HK-2 (cell line): ENCODE measurements around the gene CRYBG3.

Experiments used
- DNase-seq: peaks from one replicate; pipeline ENCODE4 v3.0.0-alpha.2; 2018; ENCODE audit not compliant: unreplicated experiment

Gene CRYBG3

DNA sequence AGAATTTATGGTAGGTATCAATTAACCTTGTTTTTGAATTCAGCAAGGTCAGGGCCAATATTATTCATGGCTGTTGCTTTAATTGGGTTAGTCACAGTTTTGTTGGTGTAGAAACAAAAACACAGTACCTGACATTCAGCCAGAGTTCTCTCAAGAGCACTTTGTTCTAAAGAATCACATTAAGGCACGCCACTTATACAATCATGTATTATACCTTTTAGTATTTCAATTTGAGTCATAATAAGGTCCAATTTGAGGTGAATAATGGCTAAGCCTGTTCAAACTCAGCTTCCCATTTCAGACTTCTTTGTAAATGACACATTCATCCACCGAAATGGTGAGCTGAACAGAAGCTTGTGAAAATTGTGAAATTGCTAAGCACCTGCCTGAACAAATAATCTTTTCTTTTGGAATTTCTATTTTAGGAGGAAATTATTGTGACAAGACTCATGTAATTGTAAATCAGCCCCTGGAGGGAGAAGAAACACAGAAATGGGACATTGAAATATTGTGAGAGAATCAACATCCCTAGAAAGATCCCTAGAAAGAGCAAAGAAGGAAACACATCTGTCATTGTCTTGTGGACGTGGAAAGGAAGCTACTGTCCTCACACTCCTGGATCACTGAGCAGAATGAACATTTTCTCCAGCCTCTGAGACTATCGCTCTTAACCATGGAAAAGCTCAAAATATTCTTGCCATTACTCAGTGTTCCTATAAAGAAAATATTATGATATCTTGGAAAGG, 121.2 kb downstream of the CRYBG3 start:
- DNase-seq: no peak

DNA sequence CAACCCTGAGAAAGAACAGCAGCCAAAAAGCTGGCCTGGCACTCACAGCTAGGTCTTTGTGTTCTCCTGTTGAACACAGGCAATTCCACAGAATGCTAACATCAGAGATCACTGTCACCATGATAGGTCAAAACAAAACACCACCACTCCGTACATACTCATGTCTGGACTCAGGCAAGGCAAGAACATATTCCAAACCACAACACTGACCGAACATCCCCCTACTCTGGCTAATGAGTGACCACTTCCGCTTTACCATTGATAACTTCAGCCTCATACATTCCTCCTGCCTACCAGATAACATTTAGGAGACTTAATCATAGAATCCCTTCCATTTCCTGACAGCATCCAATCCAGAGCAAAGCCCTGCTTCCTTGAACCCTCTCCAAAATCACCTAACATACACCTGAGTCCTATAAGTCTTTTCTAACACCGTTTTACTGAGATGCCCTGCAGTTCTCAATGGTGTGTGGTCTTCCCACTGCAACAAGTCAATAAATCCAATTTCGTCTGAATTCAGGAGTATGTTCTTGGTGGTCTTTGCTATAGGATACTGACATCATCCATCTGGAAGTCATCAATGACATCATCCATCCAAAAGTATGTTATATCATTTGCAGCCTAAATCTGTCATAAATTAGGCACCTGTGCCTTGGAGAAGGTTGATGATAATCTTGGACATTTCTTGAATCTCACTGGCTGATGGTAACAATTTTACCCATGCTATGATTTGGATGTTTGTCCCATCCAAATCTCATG, 126.7 kb downstream of the CRYBG3 start:
- DNase-seq: no peak

DNA sequence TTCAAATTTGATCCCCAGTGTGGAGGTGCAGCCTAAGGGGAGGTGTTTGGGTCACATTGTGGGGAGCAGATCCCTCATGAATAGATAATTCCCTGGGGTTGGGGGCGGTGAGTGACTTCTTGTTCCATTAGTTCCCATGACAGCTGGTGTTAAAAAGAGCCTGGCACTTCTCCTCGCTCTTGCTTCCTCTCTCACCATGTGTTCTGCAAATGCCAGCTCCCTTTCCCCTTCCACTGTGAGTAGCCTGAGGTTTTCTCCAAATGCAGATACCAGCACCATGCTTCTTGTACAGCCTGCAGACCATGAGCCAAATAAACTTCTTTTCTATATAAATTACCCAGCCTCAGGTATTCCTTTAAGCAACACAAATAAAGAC, 127.3 kb downstream of the CRYBG3 start:
- DNase-seq: no peak

DNA sequence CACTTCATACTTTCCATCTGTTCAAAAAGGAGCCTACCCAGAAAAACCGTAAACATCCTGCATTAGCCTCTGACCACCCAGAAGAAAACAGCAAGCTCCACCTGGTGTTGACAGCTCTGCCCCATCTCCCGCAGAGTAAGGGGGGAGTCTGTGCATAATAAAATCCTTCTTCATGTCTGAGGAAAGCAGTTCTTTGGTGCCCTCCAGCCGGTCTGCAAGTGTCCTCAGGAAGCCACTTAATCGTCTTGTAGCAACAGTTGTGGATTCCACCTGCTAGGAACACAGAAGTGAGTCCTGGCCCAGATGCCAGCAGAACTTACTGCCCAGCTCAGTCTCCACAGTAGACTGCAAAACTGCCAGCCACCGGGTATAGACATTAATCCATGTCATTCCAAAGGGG, 127.9 kb downstream of the CRYBG3 start:
- DNase-seq: no peak

DNA sequence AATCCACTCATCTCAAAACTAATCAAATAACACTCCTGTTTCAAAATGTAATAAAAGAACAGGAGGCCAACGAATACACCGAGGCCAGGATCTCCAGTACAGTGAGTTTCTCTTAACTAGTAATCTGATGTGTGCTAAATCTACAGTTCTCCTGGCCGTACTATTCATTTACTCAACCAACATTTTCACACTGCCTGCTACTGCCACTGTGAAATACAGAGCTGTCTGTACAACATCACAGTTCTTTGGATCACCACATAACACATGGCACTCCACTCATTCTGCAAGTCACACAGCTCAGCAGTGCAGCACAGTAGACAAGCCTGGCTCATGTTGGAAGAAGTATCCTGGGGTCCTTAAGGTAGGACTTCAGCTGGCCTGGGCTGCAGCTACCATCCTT, 128.5 kb downstream of the CRYBG3 start:
- DNase-seq: no peak

DNA sequence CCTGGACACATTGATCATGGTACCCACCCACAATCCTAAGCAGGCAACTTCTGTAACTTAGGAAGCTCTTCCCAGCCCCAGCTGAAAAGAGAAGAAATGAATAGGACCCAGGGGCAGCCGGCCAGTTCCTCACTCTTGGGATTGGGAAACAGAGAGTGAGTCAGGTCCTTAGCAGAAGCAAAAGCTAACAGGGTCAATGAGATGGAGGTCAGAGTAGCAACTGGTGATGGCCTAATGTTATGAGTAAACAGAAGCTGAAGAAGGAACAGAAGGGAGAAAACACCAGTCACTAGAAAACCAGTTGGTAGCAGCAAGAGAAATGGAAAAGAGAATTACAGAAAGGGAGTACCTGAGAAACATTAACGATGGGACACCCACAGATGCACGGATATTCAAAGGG, 130.5 kb downstream of the CRYBG3 start:
- DNase-seq: no peak

DNA sequence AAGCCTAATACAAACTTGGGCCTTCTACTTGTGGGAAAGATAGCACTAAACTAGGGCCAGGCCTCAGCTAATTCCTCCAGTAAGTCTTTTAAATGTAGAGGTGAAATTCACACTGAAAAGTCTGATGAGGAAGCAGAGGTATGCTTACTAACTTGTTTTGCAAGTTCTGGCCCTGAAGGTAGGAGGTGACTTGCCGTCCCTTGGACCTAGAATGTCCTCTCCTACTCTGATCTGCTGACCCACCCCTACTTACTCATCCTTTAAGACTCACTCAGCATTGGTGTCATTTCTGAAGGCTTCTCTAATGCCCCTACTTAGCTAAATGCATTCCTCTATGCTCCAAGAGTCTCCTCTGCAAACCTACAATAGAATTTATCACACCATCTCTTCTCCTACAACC, 131.1 kb downstream of the CRYBG3 start:
- DNase-seq: no peak

DNA sequence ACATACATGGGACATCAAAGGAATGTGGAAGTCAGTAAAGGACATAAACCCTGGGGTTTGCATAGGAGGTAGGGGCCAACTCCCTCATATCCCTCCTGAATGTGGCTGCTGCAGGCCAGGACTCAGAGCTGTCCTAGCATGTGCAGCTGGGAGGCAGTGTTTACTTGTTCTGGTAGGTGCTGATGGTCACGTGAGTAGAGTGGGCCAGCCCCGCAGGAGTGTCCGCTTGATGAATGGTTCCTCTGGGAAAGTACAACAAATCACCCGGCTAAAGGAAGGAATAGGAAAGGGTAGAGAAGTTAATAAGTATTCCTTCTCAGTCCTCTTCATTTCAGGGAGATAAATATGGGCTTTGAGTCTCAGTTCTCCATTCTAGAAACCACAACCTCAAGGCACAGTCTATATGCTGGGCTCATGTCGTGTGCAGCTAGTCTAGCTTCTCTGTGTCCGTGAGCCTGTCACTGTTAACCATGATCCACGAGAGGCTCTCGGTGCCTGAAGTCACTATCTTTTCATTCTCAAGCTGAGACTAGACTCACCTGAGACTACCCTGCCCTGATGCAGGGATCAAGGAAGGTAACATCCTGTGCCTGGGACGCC, 132.5 kb downstream of the CRYBG3 start:
- DNase-seq: no peak

DNA sequence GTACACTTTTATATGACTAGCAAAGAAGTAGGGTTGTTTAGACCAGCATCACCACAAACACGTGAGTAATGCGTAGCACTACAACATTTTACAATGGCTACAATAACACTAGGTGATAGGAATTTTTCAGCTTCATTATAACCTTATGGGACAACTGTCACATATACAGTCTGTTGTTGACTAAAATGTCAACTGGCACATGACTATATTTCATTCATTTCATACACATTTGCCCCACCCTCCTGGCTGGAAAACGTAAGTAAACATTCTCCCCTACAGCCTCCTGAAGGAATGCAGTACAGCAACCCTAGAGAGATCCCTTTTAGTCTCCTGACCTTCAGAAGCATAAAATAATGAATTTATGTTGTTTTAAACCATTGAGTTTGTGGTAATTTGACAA, 134.2 kb downstream of the CRYBG3 start:
- DNase-seq: no peak

DNA sequence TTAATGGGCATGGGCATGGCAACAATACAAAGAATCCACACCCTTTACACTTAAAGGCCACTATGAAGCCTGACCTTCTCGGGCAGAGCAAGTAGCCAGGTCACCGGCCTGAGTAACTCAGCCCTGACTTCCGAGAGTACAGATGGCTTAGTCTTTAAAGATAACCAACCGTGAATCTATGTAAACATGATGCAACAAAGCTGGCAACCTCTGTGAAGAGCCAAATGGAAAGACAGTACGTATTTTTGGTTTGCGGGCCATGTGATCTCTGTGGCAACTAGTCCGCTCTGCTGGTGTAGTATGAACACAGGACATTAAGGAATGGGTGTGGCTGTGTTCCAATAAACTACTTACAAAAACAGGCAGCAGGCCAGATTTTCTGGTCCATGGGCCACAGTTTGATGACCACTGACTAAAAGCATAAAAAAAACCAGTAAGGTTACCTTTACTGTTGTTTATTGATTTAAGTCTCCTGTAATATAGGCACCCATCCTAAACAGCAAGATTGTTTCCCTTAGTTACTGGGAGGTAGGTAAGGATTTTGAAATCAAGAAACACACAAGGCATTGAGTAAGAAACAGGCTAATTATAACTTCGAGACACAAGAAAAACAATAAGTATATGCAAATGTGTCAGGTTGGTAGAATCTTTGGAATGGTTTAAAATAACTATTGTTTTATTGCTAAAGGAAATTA, 136.0 kb downstream of the CRYBG3 start:
- DNase-seq: no peak

DNA sequence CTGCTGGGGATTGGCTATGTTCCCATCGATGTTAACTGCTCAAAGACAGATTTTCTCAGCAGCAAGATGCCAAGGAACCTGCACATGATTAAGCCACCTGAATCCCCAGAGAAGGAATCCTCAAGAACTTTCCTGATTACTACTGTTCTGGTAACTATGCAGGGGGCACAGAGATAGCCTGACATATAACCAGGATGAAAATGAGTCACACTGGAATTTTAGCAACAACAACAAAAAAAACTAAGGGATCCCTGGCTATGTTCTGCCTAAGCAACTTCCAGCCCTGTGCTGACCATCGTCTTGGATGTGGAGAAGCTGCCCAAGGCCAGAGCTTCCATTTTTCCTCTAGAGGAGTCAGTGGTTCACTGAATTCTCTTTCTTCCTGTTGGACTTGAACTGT, 136.6 kb downstream of the CRYBG3 start:
- DNase-seq: no peak

DNA sequence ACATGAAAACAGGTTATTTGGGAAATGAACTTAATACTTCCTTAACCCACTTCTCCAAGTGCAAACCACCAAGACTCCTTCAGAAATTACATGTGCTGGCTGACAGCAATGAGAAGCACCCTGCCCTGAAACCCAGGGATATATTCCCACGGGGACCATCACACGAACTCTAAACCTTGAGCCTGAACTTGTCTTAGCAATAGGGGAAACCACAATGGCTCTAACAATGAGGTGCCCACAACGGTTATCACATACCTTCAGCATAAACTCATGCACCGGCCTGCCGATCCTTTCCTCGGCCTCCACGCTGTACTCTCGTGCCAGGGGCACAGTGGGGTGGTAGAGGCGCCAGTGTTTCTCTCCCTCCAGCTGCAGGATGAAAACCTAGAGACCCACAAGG, 137.0 kb downstream of the CRYBG3 start:
- no peak for DNase-seq

DNA sequence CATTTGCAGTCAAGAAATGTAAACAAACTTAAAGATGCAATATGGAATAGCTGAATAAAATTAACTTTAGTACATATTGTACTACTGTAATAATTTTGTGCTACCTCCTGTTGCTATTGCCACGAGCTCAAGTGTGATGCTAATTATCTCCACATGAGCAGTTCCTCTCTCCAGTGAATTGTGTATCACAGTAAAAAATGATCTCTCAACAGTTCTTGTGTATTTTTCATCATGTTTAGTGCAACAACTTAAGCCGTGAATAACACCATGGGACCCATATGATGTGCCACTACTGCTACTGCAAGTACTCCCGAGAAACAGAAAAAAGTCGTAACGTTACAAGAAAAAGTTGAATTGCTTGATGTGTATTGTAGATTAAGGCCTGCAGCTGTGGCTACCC, 138.1 kb downstream of the CRYBG3 start:
- DNase-seq: no peak

DNA sequence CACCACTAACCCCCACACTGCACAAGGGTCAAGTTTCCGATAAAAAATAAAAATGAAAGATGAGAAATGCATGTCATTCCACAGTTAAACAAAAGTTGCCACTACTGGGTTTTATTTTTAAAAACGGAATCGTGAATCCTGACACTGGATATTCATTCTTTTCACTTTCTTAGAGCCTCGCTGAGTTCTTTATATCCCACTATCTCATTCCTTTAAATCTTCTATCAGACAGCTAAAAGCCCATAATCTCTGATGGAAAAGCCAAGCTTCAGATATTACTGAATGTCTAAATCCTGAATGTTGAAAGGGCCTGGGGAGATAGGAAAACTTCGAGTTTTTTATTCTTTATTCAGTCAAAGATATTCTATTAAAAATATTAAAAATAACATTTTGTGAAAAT, 138.7 kb downstream of the CRYBG3 start:
- no peak for DNase-seq

DNA sequence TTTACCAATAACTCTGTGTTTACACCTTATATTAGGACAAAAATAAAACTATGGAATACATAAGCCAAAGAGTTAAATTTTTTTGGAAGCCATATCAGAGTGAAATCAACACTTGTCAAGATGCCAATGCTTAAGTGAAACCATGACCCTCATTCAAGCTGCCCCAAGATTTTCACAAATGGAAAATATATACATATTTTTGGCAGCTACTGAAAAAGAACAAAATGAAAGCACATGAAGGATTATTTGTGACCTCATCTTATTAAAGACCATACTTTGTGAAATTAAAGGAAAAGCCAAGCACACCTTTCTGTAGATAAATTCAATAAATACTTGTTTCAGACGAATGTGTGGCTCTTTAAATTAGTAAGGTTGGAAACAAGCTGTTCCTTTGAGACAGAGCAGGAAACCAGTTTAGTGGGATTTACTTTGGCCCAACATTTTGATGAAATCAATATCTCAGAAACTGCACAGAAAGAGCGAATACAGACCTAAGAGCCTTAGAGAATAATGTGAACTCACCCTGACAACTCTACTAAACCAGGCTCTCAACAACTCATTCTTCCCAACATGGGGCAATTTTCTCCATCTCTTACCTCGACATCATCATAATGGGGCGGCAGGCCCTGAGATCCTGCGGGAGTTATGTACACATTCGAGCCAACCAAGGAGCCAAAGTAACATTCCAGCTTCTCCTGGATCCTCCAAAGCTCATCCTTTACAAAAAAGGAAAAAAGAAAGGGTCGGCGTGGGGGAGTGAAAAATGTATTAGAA, 139.4 kb downstream of the CRYBG3 start:
- DNase-seq: no peak

DNA sequence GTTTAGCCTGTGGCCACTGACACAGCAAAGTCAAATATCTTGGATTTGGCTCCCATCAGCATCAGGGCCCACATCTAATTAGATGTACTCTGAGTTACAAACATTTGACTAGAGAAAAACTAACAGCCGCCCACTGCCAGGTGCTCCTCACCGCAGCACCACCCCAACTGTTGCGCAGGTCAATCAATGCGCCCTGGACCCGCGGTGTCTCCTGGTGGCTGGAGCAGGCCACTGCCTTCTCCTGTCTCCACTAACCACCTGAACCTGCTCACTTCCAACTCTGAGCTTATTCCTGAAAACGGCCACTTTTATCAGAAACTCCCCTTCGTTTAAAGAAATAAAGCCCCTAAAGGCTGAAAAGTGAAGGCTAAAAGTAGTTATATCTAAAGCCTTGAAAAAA, 146.2 kb downstream of the CRYBG3 start:
- no peak for DNase-seq

DNA sequence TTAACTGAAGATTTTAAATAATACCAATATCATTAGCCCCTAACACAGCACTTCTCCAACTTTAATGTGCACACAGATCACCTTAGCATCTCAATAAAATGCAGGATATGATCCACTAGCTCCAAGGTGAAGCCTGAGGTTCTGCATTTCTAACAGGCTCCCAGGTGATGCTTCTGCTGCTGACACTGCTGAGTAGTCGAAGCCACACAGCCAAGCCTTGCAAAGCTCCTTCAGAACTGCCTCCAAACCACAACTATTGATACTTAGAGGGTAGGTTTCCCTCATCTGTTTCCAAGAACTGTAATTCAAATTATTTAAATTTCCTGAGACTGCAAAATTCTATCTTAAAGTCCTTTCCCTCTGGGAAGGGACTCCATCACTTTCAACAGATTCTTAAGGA, 146.6 kb downstream of the CRYBG3 start:
- DNase-seq: no peak

DNA sequence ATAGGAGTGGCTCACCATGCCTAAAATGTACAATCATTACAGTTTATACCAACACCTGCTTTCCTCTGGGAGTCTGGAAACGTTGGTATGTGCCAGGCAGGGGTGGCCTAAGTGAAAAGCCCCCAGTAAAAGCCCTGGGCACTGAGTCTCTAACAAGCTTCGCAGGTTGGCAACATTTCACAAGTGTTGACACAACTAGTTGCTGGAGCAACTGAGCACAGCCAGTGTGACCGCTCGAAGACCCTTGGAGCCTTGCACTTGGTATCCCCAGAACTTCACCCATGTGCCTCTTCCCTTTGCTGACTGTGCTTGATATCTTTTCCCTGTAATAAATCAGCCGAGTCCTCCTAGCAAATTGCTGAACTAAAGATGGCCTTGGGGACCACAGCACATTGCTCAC, 147.7 kb downstream of the CRYBG3 start:
- no peak for DNase-seq

DNA sequence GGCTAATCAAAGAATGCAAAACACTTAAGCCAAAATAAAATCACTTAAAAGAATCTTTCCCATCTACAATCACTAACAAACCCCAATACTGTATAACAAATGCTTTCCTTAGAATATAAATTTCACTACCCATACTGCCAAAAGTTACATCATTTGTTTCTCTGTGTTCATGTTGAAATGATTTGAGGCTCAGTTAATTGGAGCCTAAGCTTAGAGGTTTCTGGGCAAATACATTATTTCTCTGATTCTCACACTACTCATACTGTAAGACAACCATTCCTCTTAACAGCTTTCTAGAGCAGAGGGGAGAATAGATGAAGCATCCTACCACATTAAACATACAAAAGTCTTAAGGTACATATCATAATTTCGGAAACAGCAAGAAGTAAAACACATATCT, 148.3 kb downstream of the CRYBG3 start:
- no peak for DNase-seq

DNA sequence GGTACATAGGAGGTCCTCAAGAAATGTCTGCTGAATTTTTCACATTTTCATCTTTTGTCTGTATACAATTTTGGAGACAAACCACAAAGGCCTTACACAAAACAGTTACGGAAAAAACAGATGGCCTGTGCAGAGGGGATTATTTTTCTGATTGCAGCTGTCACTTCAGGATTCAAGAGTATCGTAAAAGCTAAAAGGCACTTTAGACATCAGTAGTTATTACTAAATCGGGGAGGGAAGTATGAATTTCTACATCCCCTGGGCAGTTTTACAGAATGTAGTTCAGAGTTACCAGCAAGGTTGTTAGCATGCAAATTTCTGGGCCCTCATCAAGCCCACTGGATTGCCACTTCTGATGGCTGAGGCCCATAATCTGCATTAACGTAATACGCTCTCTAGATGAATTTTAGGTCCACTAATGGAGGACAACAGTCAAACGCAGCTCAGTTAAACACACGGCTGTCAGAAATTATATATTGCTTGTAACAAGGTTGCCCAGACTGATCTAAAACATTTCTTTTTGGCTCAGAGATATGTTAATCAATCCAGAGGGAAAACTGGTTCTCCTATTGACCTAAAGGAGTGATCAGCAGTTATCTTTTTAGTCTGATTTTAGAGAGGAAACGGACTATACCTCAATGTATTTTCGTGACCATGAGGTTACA, 149.3 kb downstream of the CRYBG3 start:
- DNase-seq: no peak
